ENCODE measurements around the gene C14orf93.

DNA sequence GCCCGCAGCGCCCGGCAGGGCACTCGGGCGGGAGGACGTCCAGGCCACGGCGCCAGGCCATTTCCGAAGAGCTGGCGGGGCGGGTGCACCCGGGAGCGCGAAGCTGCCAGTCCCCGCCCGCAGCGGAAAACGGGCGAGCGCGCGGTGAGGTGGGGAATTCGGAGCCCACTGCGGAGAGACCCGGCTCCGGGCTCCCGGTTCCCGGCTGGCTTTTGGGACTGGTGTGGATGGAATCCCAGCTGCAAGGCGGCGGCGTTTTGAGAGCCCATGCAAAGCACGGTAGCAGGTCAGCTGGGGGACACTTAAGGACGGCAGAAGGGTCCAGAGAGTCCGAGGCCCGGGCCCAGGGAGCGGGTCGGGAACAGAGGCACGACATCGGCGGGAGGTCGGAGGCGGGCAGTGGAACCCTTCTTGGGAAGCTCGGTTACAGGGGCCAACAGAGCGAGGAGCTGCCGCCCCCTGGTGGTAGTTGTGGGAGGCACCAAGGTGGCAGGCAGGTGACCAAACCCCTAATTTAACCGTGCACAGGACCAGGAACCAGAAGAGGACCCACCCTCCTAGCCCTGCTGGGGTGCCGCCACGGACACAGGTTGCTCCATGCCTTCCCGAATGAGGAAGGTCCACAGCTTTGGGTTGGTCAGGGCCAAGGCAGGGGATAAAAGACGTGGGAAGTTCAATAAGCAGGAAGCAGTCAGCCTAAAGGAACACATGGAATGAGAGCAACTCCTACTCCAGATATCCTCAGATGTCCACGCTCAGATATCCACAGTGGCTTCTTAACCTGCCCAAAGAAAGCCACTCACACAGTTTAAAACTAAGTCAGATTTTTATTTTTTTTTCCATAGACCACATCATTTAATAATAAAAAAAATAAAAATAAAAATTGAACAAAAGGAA, 48.1 kb upstream of the C14orf93 start:
- TF ChIP-seq SMC3 (conservative IDR thresholded peaks at IDR 0.05; ENCODE audit: poor library complexity): peak; percentile 98
- TF ChIP-seq CTCF (IDR thresholded peaks at IDR 0.05; ENCODE audit: poor library complexity, severe bottlenecking): peak; percentile 98
- TF ChIP-seq POLR2AphosphoS5 (IDR thresholded peaks at IDR 0.05): peak; percentile 50
- no peak for TF ChIP-seq EZH2 (IDR thresholded peaks at IDR 0.05; ENCODE audit: borderline replicate concordance, insufficient read depth, low read length, poor library complexity, severe bottlenecking)
- peak; percentile 59 for TF ChIP-seq MXI1 (conservative IDR thresholded peaks at IDR 0.05; ENCODE audit: poor library complexity, severe bottlenecking)
- TF ChIP-seq RAD21 (conservative IDR thresholded peaks at IDR 0.05): peak; percentile 91
- TF ChIP-seq, protein P1, sequence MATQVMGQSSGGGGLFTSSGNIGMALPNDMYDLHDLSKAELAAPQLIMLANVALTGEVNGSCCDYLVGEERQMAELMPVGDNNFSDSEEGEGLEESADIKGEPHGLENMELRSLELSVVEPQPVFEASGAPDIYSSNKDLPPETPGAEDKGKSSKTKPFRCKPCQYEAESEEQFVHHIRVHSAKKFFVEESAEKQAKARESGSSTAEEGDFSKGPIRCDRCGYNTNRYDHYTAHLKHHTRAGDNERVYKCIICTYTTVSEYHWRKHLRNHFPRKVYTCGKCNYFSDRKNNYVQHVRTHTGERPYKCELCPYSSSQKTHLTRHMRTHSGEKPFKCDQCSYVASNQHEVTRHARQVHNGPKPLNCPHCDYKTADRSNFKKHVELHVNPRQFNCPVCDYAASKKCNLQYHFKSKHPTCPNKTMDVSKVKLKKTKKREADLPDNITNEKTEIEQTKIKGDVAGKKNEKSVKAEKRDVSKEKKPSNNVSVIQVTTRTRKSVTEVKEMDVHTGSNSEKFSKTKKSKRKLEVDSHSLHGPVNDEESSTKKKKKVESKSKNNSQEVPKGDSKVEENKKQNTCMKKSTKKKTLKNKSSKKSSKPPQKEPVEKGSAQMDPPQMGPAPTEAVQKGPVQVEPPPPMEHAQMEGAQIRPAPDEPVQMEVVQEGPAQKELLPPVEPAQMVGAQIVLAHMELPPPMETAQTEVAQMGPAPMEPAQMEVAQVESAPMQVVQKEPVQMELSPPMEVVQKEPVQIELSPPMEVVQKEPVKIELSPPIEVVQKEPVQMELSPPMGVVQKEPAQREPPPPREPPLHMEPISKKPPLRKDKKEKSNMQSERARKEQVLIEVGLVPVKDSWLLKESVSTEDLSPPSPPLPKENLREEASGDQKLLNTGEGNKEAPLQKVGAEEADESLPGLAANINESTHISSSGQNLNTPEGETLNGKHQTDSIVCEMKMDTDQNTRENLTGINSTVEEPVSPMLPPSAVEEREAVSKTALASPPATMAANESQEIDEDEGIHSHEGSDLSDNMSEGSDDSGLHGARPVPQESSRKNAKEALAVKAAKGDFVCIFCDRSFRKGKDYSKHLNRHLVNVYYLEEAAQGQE (IDR thresholded peaks at IDR 0.05; ENCODE audit: borderline replicate concordance): peak; percentile 21
- TF ChIP-seq EP300 (conservative IDR thresholded peaks at IDR 0.05; ENCODE audit: poor library complexity, severe bottlenecking): no peak

Data from neural cell (in vitro differentiated cells).